Stimulated activated CD4-positive, alpha-beta T cell treated with anti-CD3 and anti-CD28 coated beads, Interleukin-15, amount 100 ng/mL, for 24 hours (primary cell): ENCODE results near the gene HRCT1.
"Not testable (repeated sequence)": the region's sequence is repeated elsewhere in the genome, so short reads cannot be mapped to it uniquely, and the experiment has no call there.

Source experiments
- DNase-seq: peaks from one replicate; pipeline ENCODE4 v3.0.0-alpha.2; 2020

The HRCT1 gene

GRCh38 chr9:35905912-35906679, at the start of gene HRCT1:
Gene HRCT1, plus strand, starts transcription at chr9:35906202. Its CDS starts 86 bp downstream, at chr9:35906288.
- DNase-seq: no peak

GRCh38 chr9:35856206-35856605, 49.8 kb upstream of the HRCT1 start:
- DNase-seq: no peak

GRCh38 chr9:35856882-35857281, 49.1 kb upstream of the HRCT1 start:
- DNase-seq: no peak

- no peak for DNase-seq
Observed at GRCh38 chr9:35858458-35858857, 47.5 kb upstream of the HRCT1 start.

DNA sequence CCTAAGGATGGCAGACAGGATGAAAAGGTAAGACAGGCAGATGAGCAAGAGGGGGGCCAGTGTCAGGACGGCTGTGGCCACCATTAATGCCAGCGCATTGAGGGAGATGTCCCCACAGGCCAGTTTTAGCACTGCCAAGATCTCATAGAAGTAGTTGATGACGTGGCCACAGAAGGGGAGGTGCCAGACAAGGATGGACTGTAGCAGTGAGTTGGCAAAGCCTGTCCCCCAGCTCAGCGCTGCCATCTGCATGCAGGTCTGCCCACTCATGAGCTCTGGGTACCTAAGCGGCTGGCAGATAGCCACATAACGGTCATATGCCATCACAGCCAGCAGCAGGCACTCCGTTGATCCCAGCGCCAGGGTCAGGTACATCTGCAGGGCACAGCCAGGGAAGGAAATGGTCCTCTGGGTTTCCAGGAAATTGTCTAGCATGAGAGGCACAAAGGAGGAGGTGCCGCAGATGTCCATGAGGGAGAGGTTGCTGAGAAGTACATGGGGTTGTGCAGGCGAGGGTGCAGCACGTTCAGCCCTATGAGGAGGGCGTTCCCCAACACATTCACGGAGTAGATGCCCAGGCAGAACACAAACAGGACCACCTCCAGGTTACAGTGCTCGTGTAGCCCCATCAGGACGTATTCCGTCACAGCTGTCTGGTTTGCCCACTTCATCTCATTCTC, 46.6 kb upstream of the HRCT1 start:
- DNase-seq: no peak

- DNase-seq: no peak
Observed at GRCh38 chr9:35859990-35860339, 46.0 kb upstream of the HRCT1 start.

- DNase-seq: no peak
Observed at GRCh38 chr9:35861161-35861897, 44.7 kb upstream of the HRCT1 start.

DNA sequence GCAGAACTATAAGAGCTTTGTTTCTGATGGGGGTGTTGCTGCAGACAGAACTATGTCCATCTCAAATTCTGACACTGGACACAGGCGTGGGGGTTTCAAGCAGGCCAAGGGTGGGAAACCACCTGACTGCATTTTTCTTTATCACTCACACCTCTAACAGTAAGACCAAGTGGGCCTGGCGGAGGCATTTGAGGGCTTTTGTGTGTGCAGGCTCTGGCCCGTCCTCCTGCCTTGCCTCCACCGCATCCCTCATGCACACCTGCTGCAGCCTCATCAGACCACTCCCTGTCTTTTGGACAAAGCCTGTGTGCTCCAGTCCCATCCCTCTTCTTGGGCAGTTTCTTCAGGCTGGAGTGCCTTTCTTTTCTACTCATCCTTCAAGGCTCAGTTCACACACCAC, 43.7 kb upstream of the HRCT1 start:
- DNase-seq: no peak

DNA sequence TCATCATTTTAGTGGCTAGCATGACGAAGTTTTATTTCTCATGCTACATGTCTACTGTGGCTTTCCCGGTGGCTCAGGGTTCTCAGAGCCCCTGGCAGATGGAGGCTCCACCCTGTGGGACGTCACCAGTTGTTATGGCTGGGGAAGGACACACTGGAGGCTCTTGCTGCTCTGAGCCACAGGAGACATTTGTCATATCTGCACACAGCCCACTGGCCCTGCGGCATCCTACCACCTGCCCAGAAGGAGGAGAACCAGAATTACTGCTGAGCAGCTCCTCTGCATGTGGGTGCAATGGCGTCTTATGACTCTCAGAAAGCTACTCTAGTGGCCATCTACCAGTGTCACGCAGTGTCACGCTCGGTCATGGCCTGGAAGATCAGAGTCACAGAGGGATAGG, 42.4 kb upstream of the HRCT1 start:
- no peak for DNase-seq

GRCh38 chr9:35864695-35865255, 41.2 kb upstream of the HRCT1 start:
- no peak for DNase-seq

DNA sequence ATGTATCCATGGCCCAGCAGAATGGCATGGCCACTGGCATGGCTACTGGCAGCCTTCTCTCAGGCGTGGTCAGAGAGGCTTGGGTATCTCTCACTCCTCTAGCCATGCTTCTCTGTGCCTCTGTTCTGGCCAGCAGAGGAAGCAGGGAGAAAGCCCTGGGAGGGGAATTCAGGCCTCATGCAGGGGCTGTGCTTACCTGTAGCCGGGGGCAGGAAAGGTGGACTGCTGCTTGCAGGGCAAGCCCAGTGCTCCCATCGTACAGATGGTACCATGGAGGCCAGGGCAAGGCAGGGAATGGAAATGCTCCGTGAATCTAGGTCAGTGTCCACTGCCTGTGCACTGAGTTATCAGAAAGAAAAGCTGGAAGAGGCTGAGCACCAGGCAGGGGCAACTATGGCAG, 38.5 kb upstream of the HRCT1 start:
- no peak for DNase-seq

- DNase-seq: no peak
Observed at GRCh38 chr9:35868933-35869332, 37.1 kb upstream of the HRCT1 start.

DNA sequence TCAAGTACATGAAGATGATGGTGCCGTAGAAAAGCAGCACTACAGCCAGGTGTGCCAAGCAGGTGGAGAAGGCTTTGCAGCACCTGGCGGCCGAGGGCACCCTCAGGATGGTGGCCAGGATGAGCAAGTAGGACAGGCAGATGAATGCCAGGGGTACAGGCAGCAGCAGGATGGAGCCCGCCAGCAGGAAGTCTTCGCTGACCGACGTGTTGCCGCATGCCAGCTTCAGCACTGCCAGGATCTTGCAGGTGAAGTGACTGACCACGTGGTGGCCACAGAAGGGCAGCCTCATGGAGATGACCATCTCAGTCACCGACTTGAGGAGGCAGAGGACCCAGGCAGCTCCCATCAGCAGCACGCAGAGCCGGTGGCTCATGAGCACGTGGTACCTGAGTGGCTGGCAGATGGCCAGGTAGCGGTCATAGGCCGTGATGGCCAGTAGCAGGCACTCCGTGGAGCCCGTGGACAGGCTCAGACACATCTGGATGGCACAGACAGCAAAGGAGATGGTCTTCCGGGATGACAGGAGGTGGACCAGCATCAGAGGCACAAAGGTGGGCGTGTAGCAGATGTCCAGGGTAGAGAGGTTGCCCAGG, 36.3 kb upstream of the HRCT1 start:
- no peak for DNase-seq

- no peak for DNase-seq
Observed at GRCh38 chr9:35870351-35870923, 35.6 kb upstream of the HRCT1 start, which contains the start of gene OR13J1. Gene OR13J1, minus strand, starts transcription at chr9:35870401. Its CDS starts 0 bp downstream, at chr9:35870401.

- no peak for DNase-seq
Observed at GRCh38 chr9:35871545-35871944, 34.5 kb upstream of the HRCT1 start.

DNA sequence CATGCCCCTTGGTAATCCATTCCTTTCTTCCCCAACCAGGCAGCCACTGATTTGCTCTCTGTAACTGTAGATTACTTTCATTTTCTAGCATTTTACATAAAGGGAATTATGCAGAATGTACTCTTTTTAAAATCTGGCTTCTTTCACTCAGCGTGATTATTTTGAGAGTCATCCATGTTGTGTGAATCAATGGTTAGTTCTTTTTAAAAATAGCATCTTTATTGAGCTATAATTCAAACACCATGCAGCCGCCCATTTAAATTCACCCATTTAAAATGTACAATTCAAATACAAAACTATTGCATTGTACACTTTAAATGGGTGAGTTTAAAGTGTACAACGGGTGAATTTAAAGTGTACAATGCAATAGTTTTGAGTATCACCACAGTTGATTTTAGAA, 33.5 kb upstream of the HRCT1 start:
- DNase-seq: no peak

- DNase-seq: peak; percentile 87
Observed at GRCh38 chr9:35882263-35882848, 23.6 kb upstream of the HRCT1 start.

DNA sequence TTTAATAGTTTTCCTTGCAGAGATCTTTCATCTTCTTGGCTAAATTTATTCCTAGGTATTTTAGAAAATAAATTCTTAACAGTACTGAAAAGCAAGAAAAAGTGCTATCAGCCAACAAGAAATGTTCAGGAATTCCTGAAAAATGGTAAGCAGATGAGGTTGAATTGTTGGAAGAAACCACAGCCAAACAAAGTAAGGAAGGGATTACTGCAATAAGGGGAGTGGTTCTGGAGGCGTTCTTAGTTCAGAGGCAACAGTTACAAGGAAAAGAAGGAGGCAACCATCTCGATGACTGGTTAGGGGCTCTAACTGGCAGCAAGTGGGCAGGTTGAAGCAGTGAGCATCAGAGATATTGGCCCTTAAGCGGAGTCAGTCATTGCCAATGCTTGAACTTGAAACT, 23.0 kb upstream of the HRCT1 start:
- DNase-seq: no peak

DNA sequence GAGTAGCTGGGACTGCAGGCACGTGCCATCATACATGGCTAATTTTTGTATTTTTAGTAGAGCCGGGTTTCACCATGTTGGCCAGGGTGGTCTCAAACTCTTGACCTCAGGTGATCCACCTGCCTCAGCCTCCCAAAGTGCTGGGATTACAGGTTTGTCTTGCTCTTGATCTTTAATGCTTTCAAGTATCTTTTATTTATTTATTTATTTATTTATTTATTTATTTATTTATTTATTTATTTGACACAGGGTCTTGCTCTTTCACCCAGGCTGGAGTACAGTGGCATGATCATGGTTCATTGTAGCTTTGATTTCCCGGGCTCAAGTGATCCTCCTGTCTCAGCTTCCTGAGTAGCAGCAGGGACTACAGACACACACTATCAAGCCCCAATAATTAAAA, 21.1 kb upstream of the HRCT1 start:
- not testable (repeated sequence) for DNase-seq

DNA sequence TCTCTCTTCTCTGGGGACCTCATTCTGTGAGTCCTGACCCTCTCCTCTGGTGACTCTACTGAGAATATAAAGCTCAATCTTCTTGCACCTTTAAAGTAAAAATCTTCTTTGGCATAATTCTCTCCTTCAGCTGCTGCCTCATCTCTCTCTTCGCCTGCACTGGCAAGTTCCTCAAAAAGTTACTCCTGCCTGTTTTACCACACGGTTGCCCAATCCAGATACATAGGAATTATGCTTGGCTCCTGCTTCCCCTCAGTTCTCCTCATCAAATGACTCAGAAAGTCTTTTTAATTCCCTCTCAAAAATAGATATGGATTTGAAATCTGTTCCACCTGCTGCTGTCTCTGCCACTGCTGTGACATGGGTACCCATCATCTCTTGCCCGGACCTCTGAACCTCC, 14.4 kb upstream of the HRCT1 start:
- no peak for DNase-seq

- DNase-seq: no peak
Observed at GRCh38 chr9:35892051-35892450, 14.0 kb upstream of the HRCT1 start.

GRCh38 chr9:35896570-35896969, 9.4 kb upstream of the HRCT1 start:
- no peak for DNase-seq
